ENCODE data around the gene USP47.

GRCh38 chr11:11895672-11896071, 53.9 kb downstream of the USP47 start:
- TF ChIP-seq POLR2A (IDR thresholded peaks at IDR 0.05) = no peak
- peak in 1 of 6 experiments; percentile 9 for TF ChIP-seq CTCF (IDR thresholded peaks at IDR 0.05)
